Uterus (tissue), 2 donors: ENCODE data around the gene DNAL4.

Experiments
- POLR2A ChIP-seq, 2 donors: fragments of 450-650 bp; IDR thresholded peaks; one replicate each; pipeline ENCODE4 v1.6.1; 2016; ENCODE audit warnings: antibody characterized with exemption in 2 of 2, mild to moderate bottlenecking in 1 of 2, moderate library complexity in 1 of 2
- TF ChIP-seq, protein P1 (sequence below), 4 experiments: fragments of 200-600 bp in 2 of 4; fragments of 450-650 bp in 2 of 4; sonication (generic) in 2 of 4; IDR thresholded peaks; one replicate each; pipeline ENCODE4 v1.5.1; 2016 to 2019; ENCODE audit warnings: antibody characterized with exemption in 4 of 4, mild to moderate bottlenecking in 2 of 4, moderate library complexity in 1 of 4

GRCh38 chr22:38789606-38790005 lies 4.3 kb downstream of the DNAL4 start:
- no peak for TF ChIP-seq POLR2A (IDR thresholded peaks at IDR 0.05)
- TF ChIP-seq, protein P1, sequence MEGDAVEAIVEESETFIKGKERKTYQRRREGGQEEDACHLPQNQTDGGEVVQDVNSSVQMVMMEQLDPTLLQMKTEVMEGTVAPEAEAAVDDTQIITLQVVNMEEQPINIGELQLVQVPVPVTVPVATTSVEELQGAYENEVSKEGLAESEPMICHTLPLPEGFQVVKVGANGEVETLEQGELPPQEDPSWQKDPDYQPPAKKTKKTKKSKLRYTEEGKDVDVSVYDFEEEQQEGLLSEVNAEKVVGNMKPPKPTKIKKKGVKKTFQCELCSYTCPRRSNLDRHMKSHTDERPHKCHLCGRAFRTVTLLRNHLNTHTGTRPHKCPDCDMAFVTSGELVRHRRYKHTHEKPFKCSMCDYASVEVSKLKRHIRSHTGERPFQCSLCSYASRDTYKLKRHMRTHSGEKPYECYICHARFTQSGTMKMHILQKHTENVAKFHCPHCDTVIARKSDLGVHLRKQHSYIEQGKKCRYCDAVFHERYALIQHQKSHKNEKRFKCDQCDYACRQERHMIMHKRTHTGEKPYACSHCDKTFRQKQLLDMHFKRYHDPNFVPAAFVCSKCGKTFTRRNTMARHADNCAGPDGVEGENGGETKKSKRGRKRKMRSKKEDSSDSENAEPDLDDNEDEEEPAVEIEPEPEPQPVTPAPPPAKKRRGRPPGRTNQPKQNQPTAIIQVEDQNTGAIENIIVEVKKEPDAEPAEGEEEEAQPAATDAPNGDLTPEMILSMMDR (IDR thresholded peaks at IDR 0.05) = no peak
